RPMI8226 (cell line): ENCODE measurements around the gene TRERF1.

ENCODE experiments used
- DNase-seq: peaks from one replicate; pipeline ENCODE4 v3.0.0-alpha.2; 2015

TRERF1 gene

DNA sequence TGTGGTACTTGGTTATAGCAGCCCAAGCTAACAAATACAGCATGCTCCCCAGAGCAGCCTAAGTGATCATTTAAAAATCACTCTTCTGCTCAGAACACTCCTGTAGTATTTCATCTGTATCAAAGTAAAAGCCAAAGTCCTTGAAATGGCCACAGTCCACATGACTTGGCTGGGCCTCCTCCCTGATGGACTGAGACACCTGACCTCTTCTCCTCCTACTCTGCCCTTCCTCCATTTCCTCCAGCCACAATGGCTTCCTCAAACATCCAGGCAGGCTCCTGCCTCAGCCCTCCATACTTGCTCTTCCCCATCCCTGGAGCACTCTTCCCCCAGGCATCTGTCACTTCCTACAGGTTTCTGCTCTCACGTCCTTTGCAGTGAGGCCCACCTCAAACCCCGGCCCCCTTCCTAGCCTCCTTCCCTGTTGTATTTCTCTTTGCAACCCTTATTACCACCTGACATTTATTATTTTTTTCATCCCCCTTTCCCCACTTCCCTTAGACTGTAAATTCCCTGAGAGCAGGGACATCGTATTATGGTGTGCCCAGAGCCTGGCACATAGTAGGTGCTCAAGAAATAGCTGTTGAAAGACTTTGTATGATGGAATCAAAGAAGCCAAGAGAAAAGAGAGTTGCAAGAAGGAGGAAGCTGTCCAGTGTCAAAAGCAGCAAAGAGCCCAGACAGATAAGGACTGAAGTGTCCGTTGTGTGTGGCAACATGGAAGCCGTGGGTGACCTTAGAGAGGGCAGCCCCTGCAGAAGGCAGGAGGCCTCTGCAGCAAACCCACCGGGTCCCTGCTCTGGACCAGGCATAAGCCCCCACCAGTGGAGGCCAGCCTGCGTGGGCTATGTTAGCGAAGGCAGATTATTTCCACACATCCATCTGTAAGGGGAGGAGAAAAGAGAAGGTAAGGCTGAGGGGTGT is 87.5 kb downstream of the TRERF1 start:
- DNase-seq: no peak

GRCh38 chr6:42361036-42361435 is 90.7 kb downstream of the TRERF1 start:
- DNase-seq: no peak

- no peak for DNase-seq
These were observed 92.7 kb downstream of the TRERF1 start for GRCh38 chr6:42359021-42359420.

DNA sequence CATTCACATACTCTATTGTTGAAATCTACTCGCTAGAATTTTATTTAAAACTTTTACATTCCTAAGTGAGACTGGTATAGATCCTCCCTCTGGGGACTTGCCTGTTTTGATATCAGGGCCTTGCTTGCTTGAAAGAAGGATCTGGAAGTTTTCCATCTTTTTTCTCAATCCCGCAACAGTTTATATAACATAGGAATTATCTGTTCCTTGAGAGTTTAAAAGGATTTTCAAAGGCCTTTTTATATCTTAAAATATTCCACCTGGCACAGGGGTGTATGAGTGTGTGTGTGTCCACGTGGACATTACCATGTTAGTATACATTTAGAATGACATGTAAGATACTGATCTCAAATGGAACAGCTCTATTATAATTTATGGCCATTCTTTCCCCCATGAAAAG is 96.3 kb downstream of the TRERF1 start:
- no peak for DNase-seq

GRCh38 chr6:42354702-42355101 is 97.0 kb downstream of the TRERF1 start:
- DNase-seq: no peak

DNA sequence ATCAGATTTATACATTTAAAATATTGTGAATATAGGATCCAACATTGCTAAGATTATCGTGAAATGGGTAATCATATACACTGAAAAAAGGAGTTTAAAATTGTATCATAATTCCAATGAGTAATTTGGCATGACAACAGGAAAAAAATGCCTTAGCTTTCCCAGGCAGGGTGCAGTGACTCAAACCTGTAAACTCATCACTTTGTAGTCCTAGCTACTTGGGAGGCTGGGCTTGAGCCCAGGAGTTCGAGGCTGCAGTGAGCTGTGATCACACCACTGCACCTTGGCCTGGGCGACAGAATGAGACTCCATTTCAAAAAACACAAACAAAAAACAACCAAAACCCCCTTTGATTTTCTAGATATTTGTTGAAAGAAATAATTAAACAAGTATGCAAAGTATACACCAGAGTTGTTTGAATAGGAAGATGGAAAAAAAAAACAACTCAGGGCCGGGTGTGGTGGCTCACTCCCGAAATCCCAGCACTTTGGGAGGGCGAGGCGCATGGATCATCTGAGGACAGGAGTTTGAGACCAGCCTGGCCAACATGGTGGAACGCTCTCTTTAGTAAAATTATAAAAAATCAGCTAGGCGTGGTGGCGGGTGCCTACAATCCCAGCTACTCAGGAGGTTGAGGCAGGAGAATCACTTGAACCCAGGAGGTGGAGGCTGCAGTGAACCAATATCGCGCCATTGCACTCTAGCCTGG is 98.7 kb downstream of the TRERF1 start:
- no peak for DNase-seq

GRCh38 chr6:42350911-42351310 is 100.8 kb downstream of the TRERF1 start:
- no peak for DNase-seq

GRCh38 chr6:42349753-42350511 is 101.8 kb downstream of the TRERF1 start:
- DNase-seq: no peak

- no peak for DNase-seq
These were observed 104.3 kb downstream of the TRERF1 start for GRCh38 chr6:42347456-42347855.

GRCh38 chr6:42345696-42346416 is 105.9 kb downstream of the TRERF1 start:
- no peak for DNase-seq

DNA sequence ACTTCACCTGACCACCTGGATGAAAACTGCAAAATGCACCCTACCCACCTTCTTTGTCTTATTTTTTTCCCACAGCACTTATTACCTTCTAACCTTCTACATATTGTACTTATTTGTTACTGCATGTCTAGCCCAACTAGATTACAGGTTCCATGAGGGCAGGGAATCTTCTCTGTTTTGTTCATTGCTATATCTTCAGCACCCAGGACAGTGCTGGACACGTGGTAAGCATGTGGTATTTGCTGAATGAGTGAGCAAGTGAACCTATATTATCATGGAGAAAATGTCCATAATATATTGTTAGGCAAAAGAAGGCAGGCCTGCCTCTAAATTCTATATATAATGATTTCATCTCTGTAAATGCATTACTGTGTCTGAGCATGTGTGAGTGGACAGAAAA is 107.0 kb downstream of the TRERF1 start:
- DNase-seq: no peak

DNA sequence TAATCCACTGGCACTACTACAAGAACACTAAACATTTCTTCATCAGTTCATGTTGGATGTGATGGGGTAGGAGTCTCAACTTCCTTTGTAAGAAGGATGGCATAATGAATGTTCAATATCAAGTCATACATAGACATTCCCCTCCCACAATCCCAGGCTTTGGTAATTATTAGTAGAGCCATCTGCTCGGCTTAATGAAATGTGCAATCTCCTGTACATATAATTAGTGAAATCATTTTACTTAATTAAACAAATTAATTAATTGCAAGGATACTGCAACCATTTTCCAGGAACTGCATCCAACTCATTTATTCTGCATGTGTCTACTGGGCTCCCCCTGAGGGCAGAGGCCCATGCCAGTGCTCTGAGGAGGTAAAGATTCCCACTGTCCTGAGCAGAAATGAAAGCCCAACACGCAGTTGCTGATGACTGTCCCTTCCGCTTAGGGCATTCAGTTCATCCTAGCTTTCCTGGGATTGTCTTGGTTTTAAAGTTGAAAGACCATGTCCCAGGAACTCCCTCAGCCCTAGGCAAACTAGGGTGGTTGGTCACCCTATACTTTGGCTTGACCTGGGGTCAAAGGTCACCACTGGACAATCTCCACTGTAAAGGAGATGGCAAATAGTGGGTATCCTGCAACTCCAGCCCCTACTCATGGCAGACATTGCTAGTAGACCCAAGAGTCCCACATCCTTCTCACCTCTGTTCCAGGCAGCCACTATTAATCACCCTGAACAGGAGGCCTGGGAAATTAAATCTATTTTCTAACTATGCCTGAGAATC is 109.8 kb downstream of the TRERF1 start:
- DNase-seq: no peak

DNA sequence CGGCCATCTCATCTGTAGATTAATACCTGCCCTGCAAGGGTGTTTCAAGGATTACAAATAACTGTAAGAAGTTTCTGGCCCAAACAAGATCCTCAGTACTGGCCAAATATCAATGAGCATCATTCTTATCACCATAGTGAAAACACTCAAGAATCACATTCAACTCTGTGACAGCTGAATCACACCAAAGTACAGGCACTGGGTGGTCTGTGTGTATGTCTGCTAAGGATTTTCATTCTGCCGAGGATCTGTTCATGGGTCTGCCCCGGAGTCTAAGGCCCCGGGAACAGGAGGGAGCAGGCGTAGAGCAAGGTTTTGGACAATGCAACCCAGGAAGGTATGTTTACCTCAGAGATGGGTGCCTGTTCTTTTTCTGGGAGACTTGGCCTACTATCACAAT is 110.5 kb downstream of the TRERF1 start:
- DNase-seq: no peak

- no peak for DNase-seq
These were observed 111.2 kb downstream of the TRERF1 start for GRCh38 chr6:42340511-42340910.

GRCh38 chr6:42339991-42340401 is 111.7 kb downstream of the TRERF1 start:
- no peak for DNase-seq

DNA sequence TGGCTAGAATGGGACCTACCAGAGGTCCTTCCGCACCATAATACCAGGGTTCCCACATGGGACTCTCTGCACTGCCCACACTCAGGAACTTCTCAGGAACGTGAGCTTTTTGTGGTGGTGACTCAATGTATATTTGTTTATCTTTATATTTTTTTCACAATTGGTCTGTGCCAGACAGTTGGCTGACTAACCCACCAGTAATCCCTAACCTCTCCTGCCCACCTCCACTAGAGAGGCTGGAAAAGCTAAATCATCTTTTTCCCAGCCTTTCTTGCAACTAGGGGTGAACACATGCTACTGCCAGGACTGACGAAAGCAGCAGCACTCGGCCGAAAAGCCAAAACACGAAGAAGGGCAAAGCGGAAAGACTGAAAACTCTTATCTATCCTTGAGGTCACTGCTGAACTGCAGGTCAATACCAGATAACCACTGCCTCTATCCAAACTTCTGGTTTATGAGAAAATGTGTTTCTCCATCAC is 112.9 kb downstream of the TRERF1 start:
- no peak for DNase-seq

DNA sequence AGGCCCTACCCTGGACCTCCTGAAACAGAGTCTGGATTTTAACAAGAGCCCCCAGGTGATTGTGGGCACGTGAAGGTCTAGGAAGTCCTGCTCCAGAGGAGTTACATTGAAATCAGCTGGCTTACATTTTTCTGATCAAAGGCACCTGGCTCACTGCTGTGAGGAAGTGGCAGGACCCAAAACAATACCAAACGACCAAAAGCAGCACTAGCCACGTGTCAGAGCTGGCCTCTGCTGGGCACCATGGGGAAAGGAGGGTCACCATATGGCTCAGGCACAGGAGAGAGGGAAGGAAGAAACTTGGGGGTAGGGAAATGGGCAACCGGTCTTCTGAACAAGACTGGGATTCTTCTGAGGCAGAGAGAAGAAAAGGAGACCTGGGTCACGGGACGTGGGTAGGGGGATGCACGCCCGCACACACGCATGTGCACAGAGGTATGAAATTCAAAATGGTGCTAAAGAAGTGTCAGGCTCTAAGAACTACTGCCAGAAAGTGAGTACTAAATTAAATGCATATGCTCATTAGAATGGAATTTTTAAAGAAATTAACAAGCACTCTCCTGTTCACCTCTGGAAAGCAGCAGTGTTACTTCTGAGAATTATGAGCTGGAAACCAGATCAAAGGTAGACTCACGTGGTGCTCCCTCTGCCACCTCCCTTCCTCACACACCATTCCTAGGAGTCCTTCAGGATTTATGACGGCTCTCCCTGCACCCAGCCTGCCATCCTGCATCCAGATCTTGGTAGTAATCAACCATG is 113.6 kb downstream of the TRERF1 start:
- DNase-seq: no peak

DNA sequence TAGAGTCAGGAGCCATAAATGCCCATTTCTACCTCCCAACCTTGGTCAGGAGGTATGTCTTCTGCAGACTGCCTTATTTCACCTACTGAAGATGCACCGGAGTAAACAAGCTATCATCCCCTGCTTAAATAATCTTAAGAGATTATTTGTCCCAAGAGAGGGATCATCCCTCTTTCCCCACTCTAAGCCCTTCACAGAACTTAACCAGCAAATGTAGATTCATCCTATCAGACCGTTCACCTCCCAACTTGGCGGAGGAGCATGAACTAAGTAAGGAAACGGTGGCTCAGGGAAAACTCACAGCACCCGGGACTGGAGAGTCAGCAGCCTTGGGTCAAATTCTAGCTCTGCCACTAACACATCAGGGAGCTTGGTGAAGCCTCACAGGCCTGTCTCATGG is 115.3 kb downstream of the TRERF1 start:
- DNase-seq: no peak

GRCh38 chr6:42335896-42336295 is 115.8 kb downstream of the TRERF1 start:
- DNase-seq: no peak

- no peak for DNase-seq
These were observed 116.9 kb downstream of the TRERF1 start for GRCh38 chr6:42334870-42335269.

DNA sequence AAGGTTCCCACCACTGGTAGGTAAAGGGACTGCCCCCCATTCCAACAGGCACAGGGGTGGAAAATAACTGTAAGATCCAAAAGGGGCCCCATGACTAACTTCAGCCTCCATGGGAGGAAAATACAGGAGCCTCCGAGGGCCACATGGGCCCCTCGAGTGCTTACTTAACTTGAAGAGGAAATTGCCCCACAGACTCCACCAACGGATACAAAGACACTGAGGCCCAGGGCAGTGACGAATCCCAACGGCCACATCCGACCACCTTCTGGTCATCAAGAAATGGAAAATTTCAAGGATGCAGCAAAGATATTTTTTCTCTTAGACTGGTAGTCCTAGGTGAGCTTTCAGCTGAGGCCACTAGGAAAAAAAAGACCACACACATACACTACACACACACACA is 118.1 kb downstream of the TRERF1 start:
- no peak for DNase-seq
